GM19351 (cell line): Measurements from ENCODE around the gene NUP214.
"Not testable (repeated sequence)": the region's sequence is repeated elsewhere in the genome, so short reads cannot be mapped to it uniquely, and the experiment has no call there.

Experiments used
- ATAC-seq: cut with Tn5 transposase; IDR thresholded peaks from one replicate; pipeline ENCODE4 v1.9.1; 2021; ENCODE audit warnings: mild to moderate bottlenecking, moderate library complexity; ENCODE audit not compliant: unreplicated experiment

The NUP214 gene

DNA sequence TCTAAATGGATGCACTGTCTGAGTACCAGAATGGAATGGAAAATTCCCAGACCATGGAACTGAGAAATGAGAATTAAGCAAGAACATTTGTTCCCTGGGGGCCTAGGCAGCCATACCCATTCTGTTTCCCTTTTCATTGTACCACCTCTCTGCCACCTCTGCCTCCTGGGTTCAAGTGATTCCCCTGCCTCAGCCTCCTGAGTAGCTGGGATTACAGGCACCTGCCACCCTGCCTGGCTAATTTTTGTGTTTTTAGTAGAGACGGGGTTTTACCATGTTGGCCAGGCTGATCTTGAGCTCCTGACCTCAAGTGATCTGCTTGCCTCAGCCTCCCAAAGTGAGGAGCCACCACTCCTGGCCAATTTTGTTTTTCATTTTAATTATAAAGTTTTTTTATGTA, 33.3 kb downstream of the NUP214 start:
- ATAC-seq, result not testable (repeated sequence)

DNA sequence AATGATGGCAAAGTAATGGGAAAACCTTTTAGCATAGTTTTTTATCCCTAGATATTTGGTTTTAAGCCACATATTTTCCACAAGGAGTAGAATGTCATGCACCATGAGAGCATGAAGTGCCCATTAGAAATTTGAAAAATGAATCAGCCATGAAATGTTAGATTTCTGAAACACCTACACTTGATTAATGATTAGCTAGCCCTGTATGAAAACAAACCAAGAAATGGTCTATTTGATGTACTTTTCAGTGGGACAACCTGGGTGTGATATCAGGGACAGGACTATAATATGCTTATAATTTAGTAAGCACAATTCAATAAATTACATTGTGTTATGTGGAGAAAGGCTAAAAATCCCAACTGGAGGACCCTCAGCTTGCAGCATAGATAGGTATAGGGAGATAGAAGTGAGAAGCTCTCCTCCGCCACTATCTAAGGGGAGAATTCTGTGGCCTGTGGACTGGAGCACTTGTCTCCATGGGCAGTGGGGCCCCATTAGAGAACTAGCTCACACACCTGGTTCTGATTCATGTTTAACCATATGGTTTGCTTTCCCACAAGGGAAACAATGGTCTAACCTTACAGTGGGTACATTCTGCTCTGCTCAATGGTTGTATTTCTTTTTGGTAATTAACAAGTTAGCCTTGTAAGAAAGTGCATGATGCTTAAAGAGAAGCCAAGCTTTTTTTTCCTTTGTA, 35.2 kb downstream of the NUP214 start:
- ATAC-seq, result no peak

DNA sequence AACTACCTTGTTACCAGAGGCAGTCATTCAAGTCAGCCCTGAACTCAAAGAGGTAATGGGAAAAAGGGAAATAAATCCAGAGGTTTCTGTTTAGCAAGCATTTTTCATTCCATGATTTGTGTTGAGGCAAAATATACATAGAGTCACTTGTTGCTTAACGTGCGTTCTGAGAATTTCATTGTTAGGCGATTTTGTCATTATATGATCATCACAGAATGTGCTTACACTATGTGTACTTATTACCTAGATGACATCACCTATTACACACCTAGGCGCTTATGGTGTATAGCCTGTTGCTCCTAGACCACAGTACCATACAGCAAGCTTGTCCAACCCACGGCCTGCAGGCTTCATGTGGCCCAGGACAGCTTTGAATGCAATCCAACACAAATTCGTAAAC, 36.2 kb downstream of the NUP214 start:
- no peak for ATAC-seq

DNA sequence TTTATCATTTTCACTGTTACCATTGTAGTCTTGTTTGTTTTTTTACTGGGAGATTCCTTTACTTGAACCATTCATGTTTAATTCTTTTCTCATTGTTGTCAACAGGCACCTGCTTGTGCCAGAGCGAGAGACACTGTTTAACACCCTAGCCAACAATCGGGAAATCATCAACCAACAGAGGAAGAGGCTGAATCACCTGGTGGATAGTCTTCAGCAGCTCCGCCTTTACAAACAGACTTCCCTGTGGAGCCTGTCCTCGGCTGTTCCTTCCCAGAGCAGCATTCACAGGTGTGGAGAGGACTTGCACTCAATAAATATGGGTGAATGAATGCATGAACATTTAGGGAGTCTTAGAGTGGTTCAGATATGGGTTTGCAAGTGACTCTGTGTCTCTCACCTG, 37.5 kb downstream of the NUP214 start:
- no peak for ATAC-seq

DNA sequence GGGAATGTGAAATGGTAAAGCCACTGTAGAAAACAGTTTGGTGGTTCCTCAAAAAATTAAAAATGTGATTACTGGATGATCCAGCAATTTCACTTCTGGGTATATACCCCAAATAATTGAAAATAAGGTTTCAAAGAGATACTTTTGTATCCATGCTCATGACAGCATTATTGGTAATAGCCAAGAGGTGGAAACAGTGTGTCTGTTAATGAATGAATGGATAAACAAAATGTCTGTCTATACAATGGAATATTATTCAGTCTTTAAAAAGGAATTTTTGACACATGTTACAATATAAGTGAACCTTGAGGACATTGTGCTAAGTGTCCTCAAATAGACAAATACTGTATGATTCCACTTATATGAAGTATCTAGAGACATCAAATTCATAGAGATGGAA, 40.1 kb downstream of the NUP214 start:
- ATAC-seq, result no peak

DNA sequence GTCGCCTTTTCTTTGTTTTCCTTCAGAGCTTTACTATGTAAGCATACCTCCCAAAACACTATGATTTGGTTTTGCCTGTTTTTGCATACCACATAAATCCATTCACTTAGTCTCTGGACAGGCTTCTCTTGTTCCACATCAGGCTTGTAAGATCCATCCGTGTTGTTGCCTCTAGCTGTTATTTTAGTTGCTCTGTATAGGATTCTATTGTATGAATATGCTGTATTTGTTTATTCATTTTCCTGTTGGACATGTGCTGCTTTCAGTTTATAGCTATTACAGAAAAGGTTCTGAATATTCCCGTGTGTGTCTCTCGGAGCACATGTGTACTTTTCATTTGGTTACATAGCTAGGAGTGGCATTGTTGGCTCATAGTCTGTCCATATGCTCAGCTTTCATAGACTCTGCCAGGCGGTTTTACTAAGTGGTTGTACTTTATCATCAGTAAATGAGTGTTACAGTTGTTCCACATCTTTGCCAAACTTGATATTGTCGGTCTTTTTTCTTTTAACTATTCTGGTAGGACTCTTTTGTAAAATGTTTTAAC, 41.8 kb downstream of the NUP214 start:
- no peak for ATAC-seq

DNA sequence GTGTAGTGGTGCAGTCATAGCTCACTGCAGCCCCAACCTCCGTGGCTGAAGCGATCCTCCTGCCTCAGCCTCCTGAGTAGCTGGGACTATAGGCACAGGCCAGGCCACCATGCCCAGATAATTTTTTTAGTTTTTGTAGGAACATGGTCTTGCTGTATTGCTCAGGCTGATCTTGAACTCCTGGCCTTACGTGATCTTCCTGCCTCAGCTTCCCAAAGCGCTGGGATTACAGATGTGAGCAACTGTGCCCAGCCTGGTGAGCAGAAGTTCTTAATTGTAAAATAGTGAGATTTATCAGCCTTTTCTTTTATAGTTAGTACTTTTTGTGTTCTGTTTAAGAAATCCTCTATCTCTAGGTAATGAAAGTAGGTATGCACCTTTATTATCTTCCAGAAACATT, 42.5 kb downstream of the NUP214 start:
- no peak for ATAC-seq

DNA sequence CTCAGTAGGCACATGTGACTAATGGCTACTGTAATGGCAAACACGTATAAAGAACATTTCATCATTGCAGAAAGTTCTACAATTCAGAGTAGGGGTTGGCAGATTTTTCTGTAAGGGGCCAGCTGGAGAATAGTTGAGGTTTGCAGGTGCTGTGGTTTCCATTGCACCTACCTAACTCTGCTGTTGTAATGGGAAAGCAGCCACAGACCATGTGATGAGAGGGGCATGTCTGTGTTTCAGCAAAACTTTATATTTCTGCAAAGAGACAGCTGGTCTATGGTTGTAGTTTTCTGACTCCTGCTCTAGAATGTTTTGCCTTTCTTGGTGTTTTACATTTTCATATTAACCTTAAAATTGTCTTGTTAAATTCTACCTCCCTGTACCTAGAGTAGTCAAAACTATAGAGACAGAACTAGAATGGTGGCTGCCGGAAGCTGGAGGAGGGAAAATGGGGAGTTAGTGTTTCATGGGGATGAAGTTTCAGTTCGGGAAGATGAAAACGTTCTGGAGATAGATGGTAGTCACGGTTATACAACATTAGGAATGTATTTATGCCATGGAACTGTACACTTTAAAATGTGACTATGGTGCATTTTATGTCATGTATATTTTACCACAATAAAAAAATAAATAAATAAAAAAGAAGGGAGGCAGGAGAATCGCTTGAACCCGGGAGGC, 44.3 kb downstream of the NUP214 start:
- no peak for ATAC-seq

DNA sequence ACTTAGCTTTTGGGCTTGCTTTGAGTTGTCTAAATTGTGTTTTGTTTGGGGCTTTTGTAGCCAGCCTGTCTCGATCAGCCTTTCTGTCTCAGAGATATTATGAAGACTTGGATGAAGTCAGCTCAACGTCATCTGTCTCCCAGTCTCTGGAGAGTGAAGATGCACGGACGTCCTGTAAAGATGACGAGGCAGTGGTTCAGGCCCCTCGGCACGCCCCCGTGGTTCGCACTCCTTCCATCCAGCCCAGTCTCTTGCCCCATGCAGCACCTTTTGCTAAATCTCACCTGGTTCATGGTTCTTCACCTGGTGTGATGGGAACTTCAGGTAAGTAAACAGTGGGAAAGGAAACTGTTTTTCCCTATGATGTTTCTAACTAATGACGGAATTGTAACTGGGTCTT, 48.6 kb downstream of the NUP214 start:
- ATAC-seq, result no peak

DNA sequence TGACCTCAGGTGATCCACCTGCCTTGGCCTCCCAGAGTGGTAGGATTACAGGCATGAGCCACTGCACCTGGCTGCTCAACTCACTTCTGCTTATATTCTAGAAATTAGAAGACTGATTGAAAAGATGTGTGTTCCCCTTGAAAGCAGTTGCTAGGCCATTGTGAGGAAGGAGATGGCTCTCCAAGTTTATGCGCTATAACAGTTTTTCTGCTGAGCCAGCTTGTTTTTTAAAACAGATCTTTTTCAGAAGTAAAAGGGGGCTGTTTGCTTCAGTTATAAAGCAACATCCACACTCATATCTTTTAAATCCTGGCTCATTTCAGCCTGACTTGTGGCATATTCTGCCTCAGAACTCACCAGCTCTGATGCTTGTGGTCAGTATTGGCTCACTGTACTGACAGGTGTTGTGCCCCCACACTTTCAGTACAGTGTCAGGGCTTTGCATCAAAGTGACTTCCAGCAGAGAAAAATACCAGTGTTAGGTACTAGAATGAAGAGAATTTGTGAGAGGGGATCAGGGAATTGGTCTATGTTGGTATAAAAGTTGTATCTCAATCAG, 49.4 kb downstream of the NUP214 start:
- no peak for ATAC-seq

DNA sequence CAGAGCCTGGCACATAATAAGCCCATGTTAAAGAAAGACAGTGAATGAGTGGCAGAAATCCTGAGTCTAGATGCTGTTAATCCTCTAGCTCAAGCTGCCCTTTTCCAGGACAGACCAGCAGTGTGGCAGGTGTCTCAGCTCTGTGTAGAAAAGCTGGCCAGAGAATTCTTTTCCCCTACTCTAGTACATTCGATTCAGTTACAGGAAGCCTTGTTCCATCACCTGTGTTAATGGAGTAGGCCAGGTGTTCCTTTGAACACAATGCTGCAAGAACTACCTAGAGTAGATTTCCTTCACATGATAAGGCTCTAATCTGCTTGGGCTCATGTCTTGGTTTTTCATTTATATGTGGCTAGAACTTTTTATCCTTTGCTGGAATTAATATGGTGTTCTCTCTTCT, 52.5 kb downstream of the NUP214 start:
- ATAC-seq, result no peak

DNA sequence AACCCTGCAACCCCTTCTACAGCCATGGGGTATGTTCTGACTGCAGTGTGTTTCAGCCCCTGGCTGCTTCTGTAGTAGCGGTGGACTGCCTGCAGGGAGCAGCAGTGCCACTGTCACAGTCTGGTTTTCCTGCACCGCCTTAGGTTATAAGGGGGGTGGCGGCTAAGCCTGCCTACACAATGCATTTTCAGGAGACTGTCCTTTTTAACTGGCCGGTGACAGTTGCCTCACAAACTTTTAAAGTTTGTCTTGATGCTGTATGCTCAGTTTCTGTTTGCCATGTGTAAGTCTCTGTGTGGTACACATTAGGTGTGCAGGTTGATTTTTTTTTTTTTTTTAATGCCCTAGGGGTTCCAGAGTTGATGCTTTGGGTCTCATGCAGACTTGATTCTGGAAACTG, 53.0 kb downstream of the NUP214 start:
- peak; percentile 59 for ATAC-seq

DNA sequence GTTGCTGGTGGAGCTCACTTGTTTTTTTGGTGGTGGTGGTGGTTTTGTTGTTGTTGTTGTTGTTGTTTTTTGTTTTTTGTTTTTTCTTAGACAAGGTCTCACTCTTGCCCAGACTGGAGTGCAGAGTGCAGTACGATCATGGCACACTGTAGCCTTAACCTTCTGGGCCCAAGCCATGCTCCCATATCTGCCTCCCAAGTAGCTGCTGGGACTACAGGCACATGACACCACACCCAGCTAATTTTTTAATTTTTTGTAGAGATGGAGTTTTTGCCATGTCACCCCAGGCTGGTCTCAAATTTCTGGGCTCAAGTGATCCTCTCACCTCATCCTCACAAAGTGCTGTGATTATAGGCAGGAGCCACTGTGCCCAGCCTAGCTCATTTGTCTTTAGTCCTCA, 53.5 kb downstream of the NUP214 start:
- ATAC-seq, result no peak

DNA sequence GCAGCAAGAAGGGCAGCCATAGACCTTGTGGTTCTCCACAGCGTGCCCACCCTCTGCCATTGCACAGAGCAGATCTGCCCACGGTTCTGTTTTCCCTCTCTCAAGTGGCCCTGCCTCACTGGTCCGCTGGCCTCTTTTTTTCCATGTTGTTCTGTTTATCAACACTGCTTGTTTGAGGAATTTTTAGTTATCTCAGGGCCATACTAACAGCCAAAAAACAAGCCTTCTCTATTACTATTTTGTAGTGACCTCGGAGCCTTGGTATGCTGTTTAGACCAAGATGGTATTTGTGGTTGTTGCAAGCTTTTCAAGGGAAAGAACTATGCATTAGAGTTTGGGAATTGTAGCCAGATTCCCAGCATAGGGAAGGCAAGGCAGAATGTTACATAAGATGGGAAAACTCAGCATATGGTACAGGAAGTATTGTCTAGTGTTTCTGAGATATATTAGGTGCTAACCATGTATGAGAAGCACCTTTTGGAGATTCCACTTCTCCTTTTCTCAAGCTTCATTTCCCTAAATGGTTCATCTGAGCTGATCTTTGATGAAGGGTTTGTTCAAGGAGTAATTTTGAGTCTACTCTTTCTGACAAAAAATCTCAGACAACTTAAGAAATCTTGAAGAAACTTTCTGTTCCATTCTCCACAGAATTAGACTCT, 54.3 kb downstream of the NUP214 start:
- no peak for ATAC-seq

DNA sequence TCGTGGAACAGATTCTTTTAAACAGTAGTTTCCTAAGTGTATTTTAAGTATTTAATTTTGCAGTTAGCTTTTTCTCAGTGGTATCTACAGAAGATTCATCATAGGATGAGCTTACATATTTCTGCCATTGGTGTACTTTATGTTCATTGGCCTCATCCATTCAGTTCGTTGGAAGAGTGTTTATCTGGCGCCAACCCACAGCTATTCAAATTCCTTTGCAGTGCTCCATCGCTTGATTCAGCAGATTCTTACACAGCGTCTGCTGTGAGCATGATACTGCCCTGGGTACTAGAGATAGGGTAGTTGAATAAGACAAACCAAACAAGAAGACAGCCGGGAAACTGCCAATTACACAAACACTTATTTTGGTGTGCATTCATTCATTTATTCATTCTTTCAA, 55.1 kb downstream of the NUP214 start:
- no peak for ATAC-seq

DNA sequence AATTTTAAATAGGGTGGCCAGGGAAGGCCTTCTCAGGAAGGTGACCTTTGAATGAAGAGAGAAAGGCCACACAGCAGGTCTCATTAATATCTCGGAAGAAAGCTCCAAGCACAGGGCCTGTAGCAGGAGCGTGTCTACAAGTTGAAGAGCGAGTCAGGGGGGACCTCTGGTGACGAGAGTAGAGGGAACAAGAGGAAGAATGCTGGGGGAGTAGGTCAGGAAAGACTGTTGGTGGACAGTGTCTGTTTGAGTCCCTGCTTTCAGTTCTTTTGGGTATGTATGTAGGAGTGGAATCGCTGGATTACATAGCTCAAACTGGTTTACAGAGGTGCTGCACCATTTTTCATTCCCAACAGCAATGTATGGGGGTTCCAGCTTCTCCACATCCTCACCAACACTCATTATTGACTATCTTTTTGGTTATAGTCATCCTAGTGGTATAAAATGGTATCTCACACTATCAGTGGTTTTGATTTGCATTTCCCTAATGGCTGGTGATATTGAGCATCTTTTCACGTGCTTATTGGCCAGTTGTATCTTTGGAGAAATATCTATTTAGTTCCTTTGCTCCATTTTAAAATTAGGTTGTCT, 55.8 kb downstream of the NUP214 start:
- ATAC-seq, result no peak

DNA sequence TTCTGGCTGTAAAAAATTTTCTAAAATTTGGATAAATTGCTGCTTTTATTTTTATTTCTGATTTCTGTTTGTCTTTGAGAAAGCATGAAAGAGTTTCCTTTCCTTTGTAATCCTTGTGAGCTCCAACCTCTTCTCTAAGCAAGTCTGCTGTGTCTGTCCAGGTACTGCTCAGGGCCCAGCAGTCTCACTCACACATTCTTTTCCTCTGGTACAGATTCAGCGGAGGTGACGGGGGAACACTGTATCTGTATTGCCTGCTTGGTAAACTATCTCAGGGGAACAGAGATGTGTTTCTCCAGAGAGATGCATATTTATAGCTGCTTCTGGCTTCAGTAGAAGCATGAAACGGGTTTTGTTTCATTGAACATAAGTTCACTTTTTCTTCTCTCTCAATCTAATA, 60.5 kb downstream of the NUP214 start:
- ATAC-seq, result no peak

DNA sequence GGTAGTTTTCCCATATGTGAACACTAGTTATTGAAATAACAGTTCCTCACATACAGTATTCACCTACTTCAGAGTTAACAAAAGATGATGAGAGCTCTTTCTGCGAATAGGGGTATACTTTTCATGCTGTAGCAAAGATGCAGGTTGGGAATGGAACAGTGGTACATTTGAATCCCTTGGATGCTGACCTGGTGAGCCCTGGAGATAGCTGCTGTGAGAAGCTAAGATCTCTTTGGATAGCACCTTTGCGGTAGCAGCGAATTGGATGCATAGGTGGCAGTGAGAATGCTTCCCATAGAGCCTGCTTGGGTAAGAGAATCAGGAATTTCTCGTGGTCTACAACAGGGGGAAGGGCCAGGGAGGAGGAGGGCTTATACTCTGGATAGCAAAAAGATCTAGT, 61.2 kb downstream of the NUP214 start:
- no peak for ATAC-seq

DNA sequence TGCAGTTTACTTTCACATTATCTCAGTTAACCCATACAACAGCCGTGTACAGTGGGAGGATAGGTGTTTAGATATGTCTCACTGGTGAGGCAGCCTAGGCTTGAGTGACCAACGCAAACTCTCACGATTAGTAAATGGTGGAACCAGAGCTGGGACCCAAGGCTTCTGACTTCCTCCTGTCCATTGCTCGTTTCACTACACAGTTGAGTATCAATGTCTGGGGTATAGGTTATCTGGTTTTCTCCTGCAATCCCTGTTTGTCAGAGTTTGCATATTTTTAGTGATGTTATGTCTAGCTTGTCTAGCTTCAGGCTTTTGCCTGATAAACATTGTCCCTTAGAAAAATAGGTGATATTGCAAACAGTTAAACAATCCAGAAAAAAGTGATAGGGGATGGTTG, 62.6 kb downstream of the NUP214 start:
- ATAC-seq, result no peak

DNA sequence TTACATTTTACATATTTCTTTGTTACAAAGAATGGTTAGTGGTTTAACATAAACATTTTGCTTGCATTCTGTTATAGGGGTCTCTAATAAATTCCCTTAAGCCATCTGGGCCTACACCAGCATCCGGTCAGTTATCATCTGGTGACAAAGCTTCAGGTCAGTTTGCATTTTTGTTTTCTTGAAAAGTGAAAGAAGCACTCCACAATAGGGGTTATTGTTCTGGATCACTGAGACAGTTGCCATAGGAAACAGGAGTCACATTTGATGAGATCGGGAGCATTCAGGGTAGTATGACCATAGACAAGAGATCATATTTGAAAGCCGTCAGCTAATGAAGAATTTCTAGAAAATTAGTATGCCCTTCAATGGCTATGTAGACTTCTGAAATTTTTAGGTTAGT, 63.6 kb downstream of the NUP214 start:
- ATAC-seq, result no peak

DNA sequence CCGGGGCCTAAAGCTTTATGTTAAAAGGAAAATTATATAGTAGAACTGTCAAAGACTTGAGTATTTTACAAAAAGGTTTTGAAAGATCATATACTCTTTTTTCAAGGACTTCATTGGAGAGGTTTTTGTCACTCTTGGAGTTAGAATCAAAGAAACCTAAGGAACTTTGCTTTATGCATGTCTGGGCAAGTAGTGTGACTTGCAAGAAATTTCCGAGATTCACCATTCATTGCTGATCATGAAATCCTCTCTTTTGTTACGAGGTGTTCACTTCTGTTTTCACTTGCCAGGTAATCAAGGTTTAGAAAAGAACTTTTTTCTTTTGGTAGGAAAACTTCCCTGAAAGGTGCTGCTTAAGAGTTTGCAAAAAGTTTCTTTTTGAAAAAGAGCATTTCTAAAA, 64.8 kb downstream of the NUP214 start:
- ATAC-seq, result no peak
